ENCODE measurements around the gene SPATA31E1.

Gene SPATA31E1

DNA sequence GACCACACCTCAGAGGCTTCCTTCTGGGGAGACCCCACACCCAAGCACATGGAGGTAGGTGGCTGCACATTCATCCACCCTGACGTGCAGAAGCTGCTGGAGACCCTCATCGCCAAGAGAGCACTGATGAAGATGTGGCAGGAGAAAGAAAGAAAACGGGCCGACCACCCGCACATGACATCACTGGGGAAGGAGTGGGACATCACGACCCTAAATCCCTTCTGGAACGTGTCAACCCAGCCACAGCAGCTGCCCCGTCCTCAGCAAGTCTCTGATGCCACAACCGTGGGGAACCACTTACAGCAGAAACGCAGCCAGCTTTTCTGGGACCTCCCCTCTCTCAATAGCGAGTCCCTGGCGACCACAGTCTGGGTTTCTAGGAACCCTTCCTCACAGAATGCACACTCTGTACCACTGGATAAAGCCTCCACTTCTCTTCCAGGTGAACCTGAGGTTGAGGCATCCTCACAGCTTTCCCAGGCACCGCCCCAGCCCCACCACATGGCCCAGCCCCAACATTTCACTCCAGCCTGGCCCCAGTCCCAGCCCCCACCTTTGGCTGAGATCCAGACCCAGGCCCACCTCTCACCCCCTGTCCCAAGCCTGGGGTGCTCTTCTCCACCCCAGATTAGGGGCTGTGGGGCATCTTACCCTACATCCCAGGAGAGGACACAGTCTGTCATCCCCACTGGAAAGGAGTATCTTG, 3.0 kb downstream of the SPATA31E1 start:
- no peak overlapping the region for H3K27ac Mint-ChIP-seq
- DNase-seq: peak; percentile 20
- no peaks in the 10 kb centered on the region for H3K36me3 Mint-ChIP-seq (ENCODE audit: low read depth)
- H3K4me3 Mint-ChIP-seq: no peak overlapping the region
- H3K27me3 Mint-ChIP-seq: peaks cover 13% of the 10 kb centered on the region
- no peaks in the 10 kb centered on the region for H3K4me1 Mint-ChIP-seq (ENCODE audit: low read depth)
- H3K9me3 Mint-ChIP-seq: no peaks in the 10 kb centered on the region

DNA sequence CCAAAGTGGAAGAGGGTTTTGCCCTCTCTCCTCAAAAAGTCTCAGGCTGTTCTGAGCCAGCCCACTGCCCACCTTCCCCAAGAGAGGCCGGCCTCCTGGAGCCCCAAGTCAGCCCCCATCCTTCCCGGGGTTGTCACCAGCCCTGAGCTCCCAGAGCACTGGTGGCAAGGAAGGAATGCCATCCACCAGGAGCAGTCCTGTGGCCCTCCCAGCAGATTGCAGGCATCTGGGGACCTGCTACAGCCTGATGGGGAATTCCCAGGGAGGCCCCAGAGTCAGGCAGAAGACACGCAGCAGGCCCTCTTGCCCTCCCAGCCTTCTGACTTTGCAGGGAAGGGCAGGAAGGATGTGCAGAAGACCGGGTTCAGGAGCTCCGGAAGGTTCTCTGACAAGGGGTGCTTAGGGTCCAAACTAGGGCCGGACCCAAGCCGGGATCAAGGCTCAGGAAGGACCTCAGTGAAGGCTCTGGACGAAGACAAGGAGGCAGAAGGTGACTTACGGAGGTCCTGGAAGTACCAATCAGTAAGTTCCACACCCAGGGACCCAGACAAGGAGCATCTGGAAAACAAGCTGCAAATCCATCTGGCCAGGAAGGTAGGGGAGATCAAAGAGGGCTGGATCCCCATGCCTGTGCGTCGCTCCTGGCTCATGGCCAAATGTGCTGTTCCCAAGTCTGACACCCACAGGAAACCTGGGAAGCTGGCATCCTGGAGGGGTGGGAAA, 3.7 kb downstream of the SPATA31E1 start:
- no peaks in the 10 kb centered on the region for H3K36me3 Mint-ChIP-seq (ENCODE audit: low read depth)
- H3K27me3 Mint-ChIP-seq: peaks cover 13% of the 10 kb centered on the region
- no peaks in the 10 kb centered on the region for H3K4me1 Mint-ChIP-seq (ENCODE audit: low read depth)
- H3K9me3 Mint-ChIP-seq: no peaks in the 10 kb centered on the region
- no peak overlapping the region for H3K27ac Mint-ChIP-seq
- H3K4me3 Mint-ChIP-seq: no peak overlapping the region
- no peak for DNase-seq

DNA sequence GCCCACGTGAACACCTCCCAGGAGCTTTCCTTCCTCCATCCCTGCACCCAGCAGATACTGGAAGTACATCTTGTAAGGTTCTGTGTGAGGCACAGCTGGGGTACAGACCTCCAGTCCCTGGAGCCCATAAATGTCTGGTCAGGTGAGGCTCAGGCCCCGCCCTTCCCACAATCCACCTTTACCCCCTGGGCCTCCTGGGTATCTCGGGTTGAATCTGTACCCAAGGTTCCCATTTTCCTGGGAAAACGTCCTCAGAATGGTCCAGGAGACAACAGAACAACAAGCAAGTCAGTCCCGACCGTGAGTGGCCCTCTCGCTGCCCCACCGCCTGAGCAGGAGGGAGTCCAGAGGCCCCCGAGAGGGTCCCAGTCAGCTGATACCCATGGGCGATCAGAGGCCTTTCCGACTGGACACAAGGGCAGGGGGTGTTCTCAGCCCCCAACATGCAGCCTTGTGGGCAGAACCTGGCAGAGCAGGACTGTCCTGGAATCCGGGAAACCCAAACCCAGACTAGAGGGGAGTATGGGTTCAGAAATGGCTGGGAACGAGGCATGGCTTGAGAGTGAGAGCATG, 4.3 kb downstream of the SPATA31E1 start:
- H3K27ac Mint-ChIP-seq: no peak overlapping the region

DNA sequence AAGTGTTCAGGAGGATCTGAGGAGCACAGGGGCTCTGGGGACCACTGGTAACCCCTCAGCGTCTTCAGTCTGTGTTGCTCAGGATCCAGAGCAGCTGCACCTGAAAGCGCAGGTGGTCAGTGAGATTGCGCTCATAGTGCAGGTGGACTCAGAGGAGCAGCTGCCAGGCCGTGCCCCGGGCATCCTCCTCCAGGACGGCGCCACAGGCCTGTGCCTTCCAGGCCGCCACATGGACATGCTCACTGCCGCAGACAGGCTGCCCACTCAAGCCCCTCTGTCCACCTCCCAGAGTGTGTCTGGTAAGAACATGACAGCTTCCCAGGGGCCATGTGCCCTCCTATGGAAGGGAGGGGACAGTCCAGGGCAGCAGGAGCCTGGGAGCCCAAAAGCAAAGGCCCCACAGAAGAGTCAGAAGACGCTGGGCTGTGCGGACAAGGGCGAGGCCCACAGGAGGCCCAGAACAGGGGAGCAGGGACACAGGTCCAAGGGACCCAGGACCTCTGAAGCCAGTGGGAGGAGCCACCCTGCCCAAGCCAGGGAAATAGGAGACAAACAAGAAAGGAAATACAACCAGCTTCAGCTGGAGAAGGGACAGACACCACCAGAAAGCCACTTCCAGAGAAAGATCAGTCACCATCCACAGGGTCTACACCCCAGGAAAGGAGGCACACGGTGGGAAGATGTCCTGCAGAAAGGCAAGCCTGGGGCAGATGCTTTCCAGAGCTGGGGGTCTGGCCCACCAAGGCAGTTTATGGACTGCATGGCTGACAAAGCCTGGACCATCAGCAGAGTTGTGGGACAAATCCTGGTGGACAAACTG, 5.2 kb downstream of the SPATA31E1 start:
- Mint-ChIP-seq H3K4me3 (no peak overlapping the region), H3K27me3 (peaks cover 13% of the 10 kb centered on the region), H3K4me1 (ENCODE audit: low read depth) (no peaks in the 10 kb centered on the region), H3K27ac (no peak overlapping the region), H3K36me3 (ENCODE audit: low read depth) (no peaks in the 10 kb centered on the region), H3K9me3 (no peaks in the 10 kb centered on the region)
- DNase-seq: peak; percentile 17

More for the DNA sequence above, 4.3 kb downstream of the SPATA31E1 start:
- Mint-ChIP-seq H3K4me1 (ENCODE audit: low read depth) (no peaks in the 10 kb centered on the region), H3K9me3 (no peaks in the 10 kb centered on the region), H3K27me3 (peaks cover 13% of the 10 kb centered on the region), H3K36me3 (ENCODE audit: low read depth) (no peaks in the 10 kb centered on the region), H3K4me3 (no peak overlapping the region)
- no peak for DNase-seq

DNA sequence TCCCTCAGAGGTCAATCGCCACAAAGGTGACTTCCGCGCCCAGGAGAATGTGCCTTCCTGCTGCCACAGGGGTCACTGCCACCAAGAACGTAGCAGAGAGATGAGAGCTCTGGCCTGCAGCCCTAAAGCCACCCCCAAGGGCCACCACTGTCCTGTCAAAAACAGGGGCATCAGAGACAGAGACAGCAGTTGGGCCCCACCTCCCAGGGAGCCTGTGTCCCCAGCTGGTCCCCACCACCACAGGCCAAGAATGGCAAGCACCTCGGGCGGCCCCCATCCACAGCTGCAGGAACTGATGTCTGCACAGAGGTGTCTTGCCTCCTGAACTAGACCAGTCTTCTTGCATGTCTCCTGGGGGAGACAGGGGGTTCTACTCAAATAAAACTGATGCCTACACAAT, 5.8 kb downstream of the SPATA31E1 start:
- no peaks in the 10 kb centered on the region for H3K9me3 Mint-ChIP-seq
- H3K36me3 Mint-ChIP-seq (ENCODE audit: low read depth): no peaks in the 10 kb centered on the region
- no peaks in the 10 kb centered on the region for H3K4me1 Mint-ChIP-seq (ENCODE audit: low read depth)
- no peak overlapping the region for H3K4me3 Mint-ChIP-seq
- H3K27me3 Mint-ChIP-seq: peaks cover 13% of the 10 kb centered on the region
- DNase-seq: peak; percentile 20
- no peak overlapping the region for H3K27ac Mint-ChIP-seq

DNA sequence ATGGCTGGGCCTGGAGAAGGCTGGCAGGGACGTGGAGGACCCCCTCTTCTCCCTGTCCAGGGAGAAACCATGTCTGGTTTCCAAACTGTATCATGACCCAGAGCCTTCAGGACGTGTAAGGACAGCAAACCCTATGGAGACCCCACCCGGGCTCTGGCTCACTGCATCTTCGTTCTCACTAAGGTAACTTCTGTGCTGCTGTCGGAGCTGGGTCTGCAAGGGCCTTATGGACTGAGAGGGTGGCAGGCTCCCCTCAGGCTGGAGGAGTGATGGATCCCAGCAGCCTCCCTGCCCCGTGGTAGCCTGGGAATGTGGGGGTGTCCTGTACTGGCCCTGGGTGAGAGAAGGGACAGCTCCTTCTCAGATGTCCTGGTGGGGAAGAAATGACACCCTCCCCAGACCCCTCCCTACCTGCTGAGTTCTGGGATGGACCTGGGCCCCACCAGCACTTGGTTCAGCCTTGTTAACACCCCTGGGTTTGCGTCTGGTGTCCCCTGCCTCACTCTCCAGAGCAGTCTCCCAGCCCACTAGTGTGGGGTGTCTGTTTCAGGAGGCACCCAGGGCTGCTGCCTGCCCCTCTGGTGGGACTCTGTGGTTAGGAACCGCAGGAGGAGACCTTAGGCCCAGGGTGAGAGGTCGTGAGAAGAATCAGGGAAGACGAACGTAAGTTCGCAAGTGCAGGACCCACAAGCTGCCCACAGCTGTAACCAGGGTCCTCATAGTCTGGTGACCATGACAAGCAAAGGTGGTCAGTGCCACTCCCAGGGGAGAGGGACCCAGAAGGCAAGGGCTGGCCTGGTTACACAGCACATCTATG, 6.6 kb downstream of the SPATA31E1 start:
- H3K4me3 Mint-ChIP-seq: no peak overlapping the region
- H3K27ac Mint-ChIP-seq: no peak overlapping the region
- no peak for DNase-seq
- H3K27me3 Mint-ChIP-seq: peaks cover 17% of the 10 kb centered on the region
- H3K4me1 Mint-ChIP-seq (ENCODE audit: low read depth): no peaks in the 10 kb centered on the region
- peaks cover 4% of the 10 kb centered on the region for H3K9me3 Mint-ChIP-seq
- H3K36me3 Mint-ChIP-seq (ENCODE audit: low read depth): no peaks in the 10 kb centered on the region

DNA sequence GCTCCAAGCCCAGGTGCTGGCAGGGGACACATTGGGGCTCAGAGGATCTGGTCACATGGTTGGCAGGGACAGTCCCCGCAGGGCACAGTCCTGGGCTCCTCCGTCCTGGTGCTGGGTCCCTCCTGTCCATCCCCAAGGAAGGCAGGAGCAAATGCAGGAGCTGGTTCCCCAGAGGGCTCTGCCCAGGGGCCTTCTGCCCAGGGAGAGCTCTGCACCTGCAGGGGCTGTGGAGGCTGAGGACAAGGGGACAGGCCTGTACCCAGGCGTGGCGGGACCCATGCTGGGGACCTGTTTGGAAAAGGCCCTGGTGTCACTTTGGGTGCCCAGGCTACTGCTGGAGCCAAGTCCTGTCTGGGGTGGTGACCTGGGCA, 7.2 kb downstream of the SPATA31E1 start:
- no peak for DNase-seq
- Mint-ChIP-seq H3K9me3 (peaks cover 4% of the 10 kb centered on the region), H3K36me3 (ENCODE audit: low read depth) (no peaks in the 10 kb centered on the region), H3K4me3 (no peak overlapping the region), H3K4me1 (ENCODE audit: low read depth) (no peaks in the 10 kb centered on the region), H3K27ac (no peak overlapping the region), H3K27me3 (peaks cover 22% of the 10 kb centered on the region)

DNA sequence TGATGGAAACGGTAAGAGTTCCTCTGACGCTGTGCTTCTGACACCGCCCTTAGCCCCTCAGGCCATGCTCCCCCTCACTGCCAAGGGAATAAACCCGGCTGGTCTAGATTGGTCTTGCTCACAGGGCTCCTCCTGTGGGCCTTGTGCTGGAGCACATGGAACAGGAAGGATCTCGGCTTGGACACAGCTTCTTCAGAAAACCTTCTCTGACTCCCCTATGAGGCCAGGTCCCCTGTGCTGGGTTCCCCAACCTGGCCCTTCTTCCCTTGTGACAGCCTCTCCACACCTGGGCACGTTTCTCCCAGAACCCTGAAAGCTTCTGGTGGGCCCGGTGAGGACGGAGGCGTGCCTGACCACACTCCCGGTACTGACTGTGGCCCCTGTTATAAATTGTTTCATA, 8.2 kb downstream of the SPATA31E1 start:
- peaks cover 4% of the 10 kb centered on the region for H3K9me3 Mint-ChIP-seq

DNA sequence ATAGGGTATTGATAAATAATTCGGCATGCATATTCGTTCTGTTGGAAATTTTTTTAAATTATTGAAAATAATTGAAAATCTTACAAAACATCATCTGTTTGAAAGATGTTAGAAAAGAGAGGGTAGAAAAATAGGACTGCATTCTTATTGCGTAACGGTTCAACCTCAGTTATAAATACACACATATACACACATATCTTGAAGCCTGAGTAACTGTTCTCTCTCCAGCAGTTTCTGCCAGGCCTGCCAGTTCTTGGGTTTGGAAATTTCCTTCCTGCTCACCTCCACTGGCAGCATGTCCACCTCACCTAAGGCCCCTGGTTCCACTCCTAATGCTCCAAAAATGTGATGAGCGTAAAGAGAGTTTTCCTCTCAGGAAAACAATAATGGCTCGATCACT, 9.1 kb downstream of the SPATA31E1 start:
- DNase-seq: no peak
- H3K36me3 Mint-ChIP-seq (ENCODE audit: low read depth): no peaks in the 10 kb centered on the region
- H3K4me1 Mint-ChIP-seq (ENCODE audit: low read depth): no peaks in the 10 kb centered on the region
- H3K27me3 Mint-ChIP-seq: peaks cover 26% of the 10 kb centered on the region
- peaks cover 4% of the 10 kb centered on the region for H3K9me3 Mint-ChIP-seq
- no peak overlapping the region for H3K27ac Mint-ChIP-seq
- H3K4me3 Mint-ChIP-seq: no peak overlapping the region

More for the DNA sequence above, 8.2 kb downstream of the SPATA31E1 start:
- DNase-seq: no peak
- H3K36me3 Mint-ChIP-seq (ENCODE audit: low read depth): no peaks in the 10 kb centered on the region
- no peak overlapping the region for H3K4me3 Mint-ChIP-seq
- H3K27me3 Mint-ChIP-seq: peaks cover 22% of the 10 kb centered on the region
- H3K27ac Mint-ChIP-seq: no peak overlapping the region
- H3K4me1 Mint-ChIP-seq (ENCODE audit: low read depth): no peaks in the 10 kb centered on the region

DNA sequence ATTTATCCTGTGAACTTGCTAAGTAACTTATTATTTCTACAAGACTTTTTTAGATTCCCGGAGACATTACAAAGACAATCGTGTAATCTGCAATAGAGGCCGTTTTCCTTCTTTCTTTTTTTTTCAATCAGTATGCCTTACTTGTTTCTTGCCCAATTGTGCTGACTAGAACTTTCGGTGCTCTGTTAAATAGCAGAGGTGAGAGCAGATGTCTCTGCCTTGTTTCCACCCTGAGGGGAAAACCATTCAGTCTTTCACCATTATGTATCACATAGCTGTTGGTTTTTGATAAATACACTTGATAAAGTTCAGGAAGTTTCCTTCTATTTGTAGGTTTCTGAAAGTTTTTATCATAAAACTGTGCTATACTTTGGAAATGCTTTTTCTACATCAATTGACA, 10.3 kb downstream of the SPATA31E1 start:
- Mint-ChIP-seq H3K27ac (no peak overlapping the region), H3K4me3 (no peak overlapping the region), H3K36me3 (ENCODE audit: low read depth) (no peaks in the 10 kb centered on the region), H3K9me3 (peaks cover 4% of the 10 kb centered on the region), H3K4me1 (ENCODE audit: low read depth) (no peaks in the 10 kb centered on the region), H3K27me3 (peaks cover 35% of the 10 kb centered on the region)
- DNase-seq: no peak

DNA sequence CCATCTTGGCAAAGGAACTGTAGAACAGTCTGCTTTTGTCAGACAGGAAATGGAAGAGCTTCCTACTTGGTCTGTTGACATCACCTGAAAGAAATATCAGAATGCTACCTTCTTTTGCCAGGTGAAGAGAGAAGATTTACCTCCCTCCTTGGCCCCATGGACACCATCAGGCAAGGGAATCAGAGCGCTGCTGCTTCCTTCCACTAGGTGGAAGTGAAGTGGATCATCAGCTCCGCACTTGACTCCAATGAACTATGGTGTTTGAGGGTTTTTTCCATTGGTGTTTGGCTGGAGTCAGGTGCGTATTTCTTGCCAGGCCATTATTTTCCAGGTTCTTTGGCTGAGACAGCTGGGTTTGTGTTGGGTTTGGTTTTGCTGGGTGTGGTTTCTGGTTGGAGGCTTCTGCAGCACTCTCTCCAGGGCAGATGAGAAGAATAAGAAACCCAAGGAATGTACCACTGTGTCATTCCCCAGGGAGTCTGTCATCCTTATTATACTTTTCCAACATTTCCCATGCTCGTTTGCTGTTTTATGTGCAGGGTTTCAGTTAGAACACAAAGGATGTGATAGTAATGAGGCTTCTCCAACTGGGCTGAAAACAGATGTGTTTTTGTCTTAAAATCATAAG, 12.4 kb downstream of the SPATA31E1 start:
- no peaks in the 10 kb centered on the region for H3K36me3 Mint-ChIP-seq (ENCODE audit: low read depth)
- H3K4me3 Mint-ChIP-seq: no peak overlapping the region
- peaks cover 41% of the 10 kb centered on the region for H3K27me3 Mint-ChIP-seq
- peaks cover 4% of the 10 kb centered on the region for H3K9me3 Mint-ChIP-seq
- no peak for DNase-seq
- H3K4me1 Mint-ChIP-seq (ENCODE audit: low read depth): no peaks in the 10 kb centered on the region
- H3K27ac Mint-ChIP-seq: no peak overlapping the region

DNA sequence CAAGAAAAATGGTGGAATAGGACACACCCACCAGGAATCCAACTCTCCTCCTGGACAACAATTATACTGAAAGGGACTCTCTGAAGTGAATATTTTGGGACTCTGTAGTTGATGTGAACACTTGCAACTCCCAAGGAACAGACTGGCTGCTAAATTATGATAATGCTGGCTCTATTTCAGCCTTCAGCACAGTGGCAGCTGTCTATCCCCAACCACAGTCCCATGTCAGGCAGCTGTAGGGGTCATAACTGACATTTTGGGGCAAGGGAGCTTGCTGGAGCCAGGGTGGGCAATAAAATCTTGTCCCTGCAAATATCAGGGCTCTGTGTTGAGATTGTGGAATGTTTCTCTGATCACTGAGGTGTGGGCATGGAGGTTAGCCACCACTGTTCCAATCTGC, 14.2 kb downstream of the SPATA31E1 start:
- Mint-ChIP-seq H3K9me3 (peaks cover 8% of the 10 kb centered on the region), H3K4me1 (ENCODE audit: low read depth) (no peaks in the 10 kb centered on the region), H3K4me3 (no peak overlapping the region), H3K36me3 (ENCODE audit: low read depth) (no peaks in the 10 kb centered on the region), H3K27ac (no peak overlapping the region), H3K27me3 (peaks cover 55% of the 10 kb centered on the region)
- DNase-seq: no peak

DNA sequence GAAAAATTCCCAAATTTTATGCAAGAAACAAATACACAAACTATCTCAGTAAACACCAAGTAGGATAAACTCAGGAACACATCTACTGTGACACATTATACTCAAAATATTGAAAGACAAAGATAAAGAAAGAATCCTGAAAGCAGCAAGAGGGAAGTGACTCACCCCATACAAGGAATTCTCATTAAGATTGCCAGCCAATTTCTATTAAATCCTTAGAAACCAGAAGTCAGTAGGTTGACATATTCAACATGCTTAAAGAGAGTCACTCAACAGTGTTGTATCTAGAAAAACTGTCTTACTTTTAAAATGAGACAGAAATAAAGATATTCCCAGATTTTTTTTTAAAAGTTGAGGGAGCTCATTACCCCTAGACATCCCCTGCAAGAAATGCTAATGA, 15.5 kb downstream of the SPATA31E1 start:
- Mint-ChIP-seq H3K9me3 (peaks cover 10% of the 10 kb centered on the region), H3K27ac (no peak overlapping the region), H3K4me1 (ENCODE audit: low read depth) (no peaks in the 10 kb centered on the region), H3K27me3 (peaks cover 58% of the 10 kb centered on the region), H3K36me3 (ENCODE audit: low read depth) (no peaks in the 10 kb centered on the region), H3K4me3 (no peak overlapping the region)
- no peak for DNase-seq

All from activated T-cell treated with anti-CD3 and anti-CD28 coated beads, Interleukin-2, amount 50 U/mL, for 24 hours (primary cell).